ENCODE results near the gene ANO10.
"Not testable (repeated sequence)": the region's sequence is repeated elsewhere in the genome, so short reads cannot be mapped to it uniquely, and the experiment has no call there.

Gene ANO10

GRCh38 chr3:43462566-43462965 is 159.2 kb downstream of the ANO10 start:
- DNase-seq = not testable (repeated sequence)

GRCh38 chr3:43461345-43461744 is 160.5 kb downstream of the ANO10 start:
- no peak for DNase-seq

GRCh38 chr3:43457038-43457437 is 164.8 kb downstream of the ANO10 start:
- DNase-seq = not testable (repeated sequence)

- no peak for DNase-seq
Observed at GRCh38 chr3:43455233-43455632, 166.6 kb downstream of the ANO10 start.

- no peak for DNase-seq
Observed at GRCh38 chr3:43453981-43454380, 167.8 kb downstream of the ANO10 start.

DNA sequence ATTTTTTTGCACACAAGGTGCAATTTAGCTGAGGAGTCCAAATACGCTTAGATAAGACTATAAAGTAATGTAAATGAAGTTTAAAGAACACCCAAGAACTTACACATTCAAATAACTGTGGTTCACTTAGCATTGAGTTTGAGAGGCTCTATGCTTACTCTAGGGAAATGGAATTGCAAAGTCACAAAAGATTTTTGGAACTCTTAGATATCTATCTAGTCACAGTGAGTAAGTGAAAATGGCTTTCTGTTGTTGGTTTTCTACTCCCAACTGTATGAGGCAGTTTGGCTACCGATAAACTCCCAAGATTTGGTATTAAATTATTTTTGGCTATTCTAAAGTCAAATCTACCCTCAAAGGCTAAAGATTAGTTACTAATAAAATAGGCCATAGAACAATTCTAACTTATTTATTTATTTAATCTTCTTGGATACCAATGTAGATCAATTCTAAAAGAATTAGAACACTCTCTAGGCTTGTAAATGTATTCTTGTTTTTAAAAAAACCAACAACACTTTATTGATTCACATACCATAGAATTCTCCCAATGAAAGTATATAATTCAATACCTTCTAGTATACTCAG is 170.0 kb downstream of the ANO10 start:
- DNase-seq = no peak

DNA sequence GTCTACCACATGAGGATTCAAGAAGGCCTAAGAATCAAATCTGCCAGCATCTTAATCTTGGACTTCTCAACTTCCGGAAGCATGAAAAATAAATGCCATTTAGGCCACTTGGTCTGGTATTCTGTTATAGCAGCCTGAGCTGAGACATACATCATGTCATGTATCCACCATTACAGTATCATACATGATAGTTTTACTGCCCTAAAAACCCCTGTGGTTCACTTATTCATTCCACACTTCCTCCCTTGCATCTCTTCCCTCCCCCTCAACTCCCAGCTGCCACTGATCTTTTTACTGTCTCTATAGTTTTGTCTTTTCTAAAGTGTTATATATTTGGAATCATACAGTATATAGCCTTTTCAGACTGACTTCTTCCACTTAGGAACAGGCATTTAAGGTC is 173.7 kb downstream of the ANO10 start:
- DNase-seq = no peak

DNA sequence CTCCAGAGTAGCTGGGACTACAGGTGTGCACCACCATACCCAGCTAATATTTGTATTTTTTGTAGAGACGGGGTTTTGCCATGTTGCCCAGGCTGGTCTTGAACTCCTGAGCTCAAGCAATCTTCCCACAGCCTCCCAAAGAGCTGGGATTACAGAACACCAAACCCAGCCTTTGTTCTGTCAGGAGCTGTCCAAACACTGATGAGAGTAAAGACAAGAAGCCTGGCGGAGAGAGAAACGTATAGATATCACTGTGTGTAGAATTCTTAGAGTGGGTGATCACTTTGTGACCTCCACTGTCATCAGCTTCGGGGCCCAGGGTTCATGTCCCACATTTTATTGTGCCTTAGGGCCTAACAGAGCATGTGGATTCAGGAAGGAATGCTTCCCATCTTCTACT is 176.0 kb downstream of the ANO10 start:
- DNase-seq = no peak

DNA sequence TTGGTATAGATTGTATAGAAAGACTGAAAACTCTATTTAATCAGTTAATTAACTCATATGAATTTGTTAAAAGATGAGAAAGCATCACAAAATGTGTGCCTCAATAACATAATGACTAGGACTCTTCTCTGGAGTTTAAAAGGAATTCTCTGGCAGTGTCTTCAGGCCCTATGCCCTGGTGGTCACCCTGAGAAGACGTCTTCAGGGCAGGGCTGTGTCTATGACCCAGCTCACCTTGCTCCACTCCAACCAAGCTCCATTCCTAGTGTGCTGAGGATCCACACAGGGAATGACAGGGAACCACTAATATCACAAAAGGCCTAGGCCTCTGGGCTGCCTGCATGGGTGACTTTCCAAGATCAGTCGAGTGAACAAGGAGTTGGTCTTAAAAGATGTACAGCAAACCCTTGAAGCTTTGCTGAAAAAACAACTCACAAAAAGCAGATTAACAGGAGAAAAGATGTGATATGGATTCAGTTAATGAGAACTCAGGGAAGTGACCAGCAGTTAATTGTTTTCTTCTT is 178.9 kb downstream of the ANO10 start:
- no peak for DNase-seq

- DNase-seq = no peak
Observed at GRCh38 chr3:43436507-43437140, 185.2 kb downstream of the ANO10 start.

DNA sequence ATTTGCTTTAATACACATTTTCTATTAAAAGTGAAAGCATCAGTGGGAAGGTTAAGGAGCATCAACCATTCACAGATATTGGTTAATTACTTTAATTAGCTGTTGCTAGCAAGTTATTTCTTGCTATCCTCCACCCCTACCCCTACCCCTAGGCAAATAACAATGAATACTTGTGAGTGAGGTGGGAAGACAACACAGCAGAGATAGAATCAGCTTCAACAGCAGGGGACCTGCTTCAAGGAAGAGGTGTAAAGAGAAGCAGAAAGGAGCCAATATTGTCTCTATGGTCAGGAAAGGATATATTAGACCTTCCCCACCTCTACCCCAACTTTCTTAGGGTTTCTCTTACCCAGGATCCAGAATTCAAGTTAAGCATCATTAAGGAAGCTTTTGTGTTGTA is 186.1 kb downstream of the ANO10 start:
- DNase-seq = no peak

GRCh38 chr3:43434431-43434830 is 187.4 kb downstream of the ANO10 start:
- no peak for DNase-seq

- DNase-seq = no peak
Observed at GRCh38 chr3:43432462-43432861, 189.3 kb downstream of the ANO10 start.

GRCh38 chr3:43426388-43426787 is 195.4 kb downstream of the ANO10 start:
- no peak for DNase-seq

DNA sequence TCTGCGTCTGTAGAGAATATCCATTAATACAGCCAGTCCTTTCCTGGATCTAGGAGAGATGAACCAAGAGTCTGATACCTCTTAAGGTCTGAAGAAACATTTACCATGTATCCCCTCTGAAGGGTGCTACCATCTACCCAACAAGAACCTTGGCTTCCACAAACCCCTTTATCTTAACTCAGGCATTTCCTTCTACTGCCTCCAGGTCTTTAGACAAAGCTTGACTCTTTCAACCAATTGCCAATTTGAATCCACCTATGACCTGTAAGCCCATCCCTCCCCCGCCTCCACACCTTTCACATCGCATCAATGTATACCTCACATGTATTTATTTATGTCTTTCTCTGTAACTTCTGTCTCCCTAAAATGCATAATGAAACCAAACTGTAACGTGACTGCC is 196.0 kb downstream of the ANO10 start:
- DNase-seq = no peak

DNA sequence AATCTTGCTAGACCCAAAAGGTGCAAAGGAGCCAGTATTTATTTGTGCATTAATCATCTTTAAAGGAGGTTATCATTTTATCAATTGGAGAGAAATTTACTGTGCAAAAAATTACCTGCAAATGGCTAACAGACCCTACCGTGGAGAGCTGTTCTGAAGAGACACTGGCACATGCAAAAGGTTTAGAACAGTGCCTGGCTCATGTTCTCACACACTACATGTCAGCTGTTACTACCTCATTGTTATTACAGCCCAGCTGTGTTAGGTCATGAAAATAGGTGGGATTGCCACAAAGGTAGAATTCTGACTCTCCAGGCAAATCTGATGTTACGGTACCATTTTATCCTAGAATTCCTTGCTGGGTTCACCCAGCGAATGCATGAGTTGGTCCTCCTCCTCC is 198.2 kb downstream of the ANO10 start:
- no peak for DNase-seq

GRCh38 chr3:43423142-43423541 is 198.7 kb downstream of the ANO10 start:
- no peak for DNase-seq

DNA sequence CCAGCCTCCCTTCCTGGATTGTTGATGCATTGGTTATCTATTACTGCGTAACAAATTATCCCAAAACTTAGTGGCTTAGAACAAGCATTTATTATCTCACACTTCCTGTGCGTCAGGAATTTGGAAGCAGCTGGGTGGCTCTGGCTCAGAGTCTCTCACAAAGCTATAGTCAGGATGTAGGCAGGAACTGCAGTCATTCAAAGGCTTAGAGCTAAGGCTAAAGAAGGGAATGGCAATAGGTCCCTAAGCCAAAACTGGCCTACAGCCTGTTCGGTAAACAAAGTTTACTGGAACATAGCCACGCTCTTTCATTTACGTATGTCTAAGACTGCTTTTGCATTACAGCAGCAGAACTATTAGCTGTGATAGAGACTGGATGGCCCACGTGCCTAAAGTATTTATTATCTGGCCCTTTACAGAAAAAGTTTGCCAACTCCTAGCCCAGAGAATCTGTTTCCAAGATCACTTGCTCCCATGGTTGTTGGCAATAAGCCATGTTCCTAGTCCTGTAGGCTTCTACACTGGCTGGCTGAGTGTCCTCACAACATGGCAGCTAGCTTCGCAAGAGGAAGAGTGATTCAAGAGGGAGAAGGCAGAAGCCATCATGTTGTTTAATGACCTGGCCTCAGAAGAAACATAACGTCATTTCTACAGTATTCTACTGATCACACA is 203.1 kb downstream of the ANO10 start:
- DNase-seq = no peak

DNA sequence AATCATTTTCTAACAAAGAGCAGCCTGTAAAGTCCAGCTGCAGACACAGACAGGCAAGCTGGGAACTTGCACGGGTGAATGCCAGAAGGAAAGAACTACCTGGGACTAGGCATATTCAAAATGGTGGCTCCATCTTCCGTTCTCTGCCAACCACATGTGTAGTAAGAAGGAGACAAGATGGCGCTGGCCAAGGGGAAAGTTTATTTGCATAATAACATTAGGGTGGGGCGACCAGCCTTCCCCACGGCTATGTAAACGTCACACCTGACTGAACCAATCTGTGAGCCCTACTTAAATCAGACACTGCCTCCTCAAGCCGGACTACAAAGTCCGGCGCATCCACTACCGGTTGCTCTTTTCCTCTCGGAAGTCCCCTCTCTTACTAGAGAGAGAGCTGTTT is 204.7 kb downstream of the ANO10 start:
- DNase-seq = no peak

GRCh38 chr3:43415088-43415487 is 206.7 kb downstream of the ANO10 start:
- no peak for DNase-seq

DNA sequence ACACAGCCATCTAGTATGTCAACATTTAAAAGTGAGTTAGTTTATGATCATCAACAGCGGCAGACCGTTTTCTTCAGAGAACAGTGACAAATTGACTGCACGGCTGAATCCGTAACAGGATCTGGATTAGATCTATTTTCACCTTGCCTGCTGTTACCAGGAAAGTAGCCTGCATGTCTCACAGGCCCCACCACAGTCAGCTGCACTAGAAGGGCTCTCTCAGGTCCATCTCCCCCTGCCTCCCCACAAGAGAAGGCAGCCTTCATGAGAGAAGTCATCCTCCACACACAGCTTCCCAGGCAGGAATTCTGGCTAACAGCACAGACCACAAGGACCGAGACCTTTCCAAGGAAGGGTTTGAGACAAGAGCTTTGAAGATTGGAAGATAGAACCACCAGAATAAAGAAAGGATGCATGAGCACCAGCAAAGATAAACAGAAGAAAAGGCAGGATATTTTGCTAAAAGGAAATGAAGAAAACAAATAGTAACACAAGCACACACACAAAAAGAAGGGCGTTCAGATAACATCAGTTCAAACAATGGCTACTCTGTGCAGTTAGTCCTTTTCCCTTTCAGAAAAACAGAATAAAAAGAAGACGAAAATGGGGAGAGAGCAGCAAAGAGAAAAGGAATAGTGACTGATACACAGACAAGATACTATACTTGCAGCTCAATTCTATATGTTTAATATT is 208.0 kb downstream of the ANO10 start:
- DNase-seq = no peak

- no peak for DNase-seq
Observed at GRCh38 chr3:43411429-43411828, 210.4 kb downstream of the ANO10 start.

DNA sequence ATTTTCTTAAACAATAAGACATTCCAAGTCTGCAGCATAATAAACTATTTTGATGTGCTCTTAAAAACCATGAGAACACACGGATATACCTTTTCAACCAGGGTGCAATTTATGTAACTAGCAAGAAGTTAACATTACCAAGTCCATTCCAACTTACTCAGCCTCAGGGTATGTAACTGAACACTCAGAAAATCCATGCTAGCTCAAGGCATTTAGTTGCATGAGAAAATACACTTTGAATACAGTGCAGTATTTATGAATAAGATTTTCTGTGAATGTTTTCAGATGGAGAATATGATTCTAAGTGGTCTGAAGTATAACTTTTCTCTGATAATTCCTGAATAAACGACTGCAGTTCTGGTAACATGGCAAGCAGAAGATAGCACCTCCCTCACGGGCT is 211.2 kb downstream of the ANO10 start:
- DNase-seq = no peak

GRCh38 chr3:43409506-43409905 is 212.3 kb downstream of the ANO10 start:
- DNase-seq = no peak
